Cardiac muscle cell (in vitro differentiated cells and primary cell): ENCODE data around the gene KIAA0753. TPM values are rescaled to one million over a fixed set of nuclear protein-coding genes. Genes with fewer than 3 reads are reported as not detected.

ENCODE experiments used
- DNase-seq, 2 donors: peaks; one replicate each; pipeline versions ENCODE4 v3.0.0 to v3.0.0-alpha.2; 2010 to 2017; ENCODE audit warnings: low read depth in 1 of 2, low spot score in 1 of 2
- H3K27ac ChIP-seq: fragments of 200-600 bp; sonication (generic); 2 replicates; pipeline ENCODE4 v1.5.1; 2016
- H3K27me3 ChIP-seq: fragments of 200-600 bp; sonication (generic); 2 replicates; pipeline ENCODE4 v1.6.0; 2016; ENCODE audit warnings: control low read depth
- H3K36me3 ChIP-seq: fragments of 200-600 bp; sonication (generic); 2 replicates; pipeline ENCODE4 v1.5.1; 2016; ENCODE audit warnings: control low read depth
- H3K4me1 ChIP-seq: fragments of 200-600 bp; sonication (generic); 2 replicates; pipeline ENCODE4 v1.8.1; 2017; ENCODE audit warnings: low read depth, mild to moderate bottlenecking, mixed run types
- H3K4me3 ChIP-seq: fragments of 200-600 bp; sonication (generic); 2 replicates; pipeline ENCODE4 v1.5.1; 2016; ENCODE audit warnings: mild to moderate bottlenecking
- H3K9me3 ChIP-seq: fragments of 200-600 bp; sonication (generic); 2 replicates; pipeline ENCODE4 v1.5.1; 2017; ENCODE audit warnings: low read depth, mild to moderate bottlenecking, control low read depth
- CTCF ChIP-seq: IDR thresholded peaks from 2 replicates; pipeline ENCODE4 v1.5.1; 2012; ENCODE audit warnings: low read depth, mild to moderate bottlenecking, low read length
- polyA plus RNA-seq: library from polyadenylated mRNA; unstranded; fragments of >200 nt; fragmentation: Nextera tagmentation; extraction: Ambion mirVana; gene quantifications from 2 replicates; pipeline ENCODE4 v1.2.1, GENCODE V29; 2016
- total RNA-seq: library from RNA; depleted of rRNA; stranded (reverse); fragments of >200 nt; gene quantifications from 2 replicates; pipeline ENCODE4 v1.2.3, GENCODE V29; 2016

The KIAA0753 gene
- total and polyA plus RNA-seq, 2 experiments from 2014 or later, result 9.2 to 13.5 TPM

- H3K27ac ChIP-seq, result no peak overlapping the region
- H3K4me1 ChIP-seq, result peaks cover 23% of the 10 kb centered on the region
- no peak for DNase-seq
These were observed 88.5 kb downstream of the KIAA0753 start for GRCh38 chr17:6551869-6552531.

GRCh38 chr17:6551356-6551755, 89.2 kb downstream of the KIAA0753 start:
- Histone ChIP-seq H3K27ac (no peak overlapping the region), H3K4me1 (peaks cover 23% of the 10 kb centered on the region), H3K27me3 (peaks cover 27% of the 10 kb centered on the region), H3K9me3 (no peaks in the 10 kb centered on the region), H3K36me3 (no peaks in the 10 kb centered on the region), H3K4me3 (no peak overlapping the region)
- no peak for TF ChIP-seq CTCF
- DNase-seq, result no peak

More at GRCh38 chr17:6551869-6552531, 88.5 kb downstream of the KIAA0753 start:
- H3K36me3 ChIP-seq, result no peaks in the 10 kb centered on the region
- no peak for TF ChIP-seq CTCF
- no peaks in the 10 kb centered on the region for H3K9me3 ChIP-seq
- peaks cover 32% of the 10 kb centered on the region for H3K27me3 ChIP-seq
- no peak overlapping the region for H3K4me3 ChIP-seq

- DNase-seq, result no peak
- Histone ChIP-seq H3K27ac (peak overlapping the region; percentile 91), H3K36me3 (no peaks in the 10 kb centered on the region), H3K4me1 (peaks cover 23% of the 10 kb centered on the region), H3K4me3 (no peak overlapping the region), H3K9me3 (no peaks in the 10 kb centered on the region), H3K27me3 (peaks cover 10% of the 10 kb centered on the region)
- no peak for TF ChIP-seq CTCF
These were observed 91.0 kb downstream of the KIAA0753 start for GRCh38 chr17:6549384-6550036.

- peak overlapping the region; percentile 91 for H3K27ac ChIP-seq
These were observed 91.8 kb downstream of the KIAA0753 start for GRCh38 chr17:6548578-6549330.

More at GRCh38 chr17:6548578-6549330, 91.8 kb downstream of the KIAA0753 start:
- TF ChIP-seq CTCF, result no peak
- H3K9me3 ChIP-seq, result no peaks in the 10 kb centered on the region
- peaks cover 4% of the 10 kb centered on the region for H3K27me3 ChIP-seq
- no peaks in the 10 kb centered on the region for H3K36me3 ChIP-seq
- no peak overlapping the region for H3K4me3 ChIP-seq
- peak in 1 of 2 donors; percentile 87 for DNase-seq
- H3K4me1 ChIP-seq, result peaks cover 23% of the 10 kb centered on the region
